Panc1 (cell line): ENCODE results near the gene GLIS1.

Experiments
- CTCF ChIP-seq: fragments of 450-650 bp; IDR thresholded peaks from 2 replicates; pipeline ENCODE4 v1.5.1; 2017; ENCODE audit warnings: mild to moderate bottlenecking
- REST ChIP-seq, 2 experiments: IDR thresholded peaks; 2 replicates each; pipeline ENCODE4 v1.6.1; 2011 to 2012; ENCODE audit warnings: low read depth in 2 of 2, control low read depth in 1 of 2, low read length in 1 of 2, mild to moderate bottlenecking in 1 of 2, moderate library complexity in 1 of 2; ENCODE audit not compliant: insufficient read depth in 1 of 2

GRCh38 chr1:53725238-53725689 is 13.7 kb downstream of the GLIS1 start:
- TF ChIP-seq CTCF (peak; percentile 46), REST (IDR thresholded peaks at IDR 0.05; ENCODE audit: insufficient read depth in 1 of 2, low read depth in 2 of 2, low read length in 1 of 2) (no peak)
